ENCODE results near the gene MYO6.

The MYO6 gene

DNA sequence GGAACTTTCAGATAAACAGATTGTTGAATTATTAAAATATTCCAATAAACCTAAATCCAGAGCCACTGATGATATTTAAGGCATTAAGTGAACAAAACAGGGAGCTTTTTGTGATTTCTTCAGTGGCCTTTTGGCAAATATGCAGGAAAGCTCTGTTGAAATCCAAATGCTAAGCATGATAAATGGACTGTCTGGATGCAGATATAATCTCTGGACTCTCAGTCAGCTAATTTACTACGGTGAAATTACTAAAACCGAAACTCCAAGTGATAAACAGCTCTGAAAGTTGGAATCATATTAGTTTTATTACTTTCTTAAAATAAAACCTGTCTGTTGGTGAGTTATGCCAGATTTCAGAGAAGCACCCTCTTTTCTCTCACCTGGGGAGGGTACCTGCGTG is 203.1 kb downstream of the MYO6 start:
- DNase-seq: no peak

DNA sequence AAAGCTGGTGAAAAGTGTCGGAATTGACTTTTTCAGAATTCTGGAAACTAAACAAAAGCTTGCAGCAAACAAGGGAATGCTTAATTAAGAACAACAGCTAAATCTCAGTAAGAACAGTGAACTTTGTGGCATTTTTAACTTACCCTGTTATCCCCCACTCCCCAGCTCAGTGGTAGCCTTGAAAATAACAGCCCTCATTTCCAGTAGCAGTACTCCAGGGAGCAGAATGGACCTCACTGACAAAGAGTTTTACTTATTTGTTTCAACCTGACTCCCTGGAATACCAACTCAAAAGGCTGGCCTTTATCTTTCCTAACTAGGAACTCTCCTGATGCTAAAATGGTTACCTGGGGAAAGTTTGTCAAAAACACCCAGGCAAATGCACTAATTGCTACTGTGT is 214.5 kb downstream of the MYO6 start:
- no peak for DNase-seq

DNA sequence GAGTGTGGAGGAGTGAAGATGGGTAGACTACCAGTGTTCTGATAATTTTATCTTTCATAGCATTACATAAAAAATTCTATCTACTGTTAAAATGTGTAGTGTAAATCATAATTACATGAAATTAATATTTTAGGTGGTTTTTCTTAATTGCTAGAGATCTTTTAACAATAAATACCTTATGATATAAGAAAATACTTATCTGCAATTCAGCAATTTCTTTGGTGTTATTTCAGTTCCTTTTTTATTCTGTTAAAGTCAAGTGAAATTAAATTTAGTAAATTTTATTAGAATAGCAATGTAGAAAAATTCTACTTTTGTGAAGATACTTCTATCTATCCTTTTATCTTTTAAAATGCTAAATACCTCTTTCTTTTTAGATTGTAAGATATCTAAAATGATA is 219.1 kb downstream of the MYO6 start:
- no peak for DNase-seq

Measured in T-helper 2 cell (primary cell).